HEK293T (cell line): ENCODE data around the gene SNAI3.
"Not testable (repeated sequence)": the region's sequence is repeated elsewhere in the genome, so short reads cannot be mapped to it uniquely, and the experiment has no call there.

Source experiments
- CTCF ChIA-PET: fragments of 350-600 bp; formaldehyde crosslinking; extraction: SDS; loops from one replicate; lab custom pipeline; 2021; ENCODE audit warnings: antibody characterized with exemption, inconsistent platforms; lab: Yijun Ruan, JAX
- POLR2A ChIA-PET: fragments of 350-600 bp; formaldehyde crosslinking; extraction: SDS; loops from one replicate; lab custom pipeline; 2020; ENCODE audit warnings: antibody characterized with exemption, inconsistent platforms; lab: Yijun Ruan, JAX
- DNase-seq: peaks from one replicate; pipeline ENCODE4 v3.0.0; 2012; ENCODE audit warnings: mixed read lengths; ENCODE audit errors: extremely low spot score
- ARNT ChIP-seq: fragments of 450-650 bp; IDR thresholded peaks from 2 replicates; pipeline ENCODE4 v1.6.1; 2017; ENCODE audit warnings: mild to moderate bottlenecking
- BHLHE40 ChIP-seq: fragments of 450-650 bp; IDR thresholded peaks from 2 replicates; pipeline ENCODE4 v1.6.1; 2016; ENCODE audit warnings: mild to moderate bottlenecking, moderate library complexity, borderline replicate concordance
- CTBP1 ChIP-seq: fragments of 450-650 bp; IDR thresholded peaks from 2 replicates; pipeline ENCODE4 v1.6.1; 2016; ENCODE audit warnings: borderline replicate concordance
- ELF4 ChIP-seq: fragments of 450-650 bp; IDR thresholded peaks from 2 replicates; pipeline ENCODE4 v1.6.1; 2017; ENCODE audit warnings: antibody characterized with exemption
- FOXA1 ChIP-seq: fragments of 450-650 bp; IDR thresholded peaks from 2 replicates; pipeline ENCODE4 v1.6.1; 2016; ENCODE audit warnings: mild to moderate bottlenecking
- FOXK2 ChIP-seq: fragments of 450-650 bp; IDR thresholded peaks from 2 replicates; pipeline ENCODE4 v1.6.1; 2016; ENCODE audit warnings: mild to moderate bottlenecking
- FOXM1 ChIP-seq: fragments of 450-650 bp; IDR thresholded peaks from 2 replicates; pipeline ENCODE4 v1.6.1; 2017; ENCODE audit warnings: mild to moderate bottlenecking, borderline replicate concordance
- HDGF ChIP-seq: fragments of 450-650 bp; IDR thresholded peaks from 2 replicates; pipeline ENCODE4 v1.6.1; 2017; ENCODE audit warnings: antibody characterized with exemption, borderline replicate concordance
- L3MBTL2 ChIP-seq: fragments of 450-650 bp; conservative IDR thresholded peaks from 2 replicates; pipeline ENCODE4 v1.6.1; 2016; ENCODE audit warnings: mild to moderate bottlenecking
- LEF1 ChIP-seq: fragments of 450-650 bp; IDR thresholded peaks from 2 replicates; pipeline ENCODE4 v1.6.1; 2017; ENCODE audit warnings: mild to moderate bottlenecking, borderline replicate concordance
- NFRKB ChIP-seq: fragments of 450-650 bp; IDR thresholded peaks from 2 replicates; pipeline ENCODE4 v1.6.1; 2016; ENCODE audit warnings: mild to moderate bottlenecking, moderate library complexity
- SP1 ChIP-seq: fragments of 450-650 bp; IDR thresholded peaks from 2 replicates; pipeline ENCODE4 v1.6.1; 2017
- SUZ12 ChIP-seq: fragments of 450-650 bp; IDR thresholded peaks from 2 replicates; pipeline ENCODE4 v1.6.1; 2016; ENCODE audit warnings: mild to moderate bottlenecking
- TARDBP ChIP-seq: fragments of 450-650 bp; IDR thresholded peaks from 2 replicates; pipeline ENCODE4 v1.6.1; 2016
- ZNF384 ChIP-seq: fragments of 450-650 bp; IDR thresholded peaks from 2 replicates; pipeline ENCODE4 v1.6.1; 2016
- TF ChIP-seq, protein P1 (sequence below): fragments of 450-650 bp; IDR thresholded peaks from 2 replicates; pipeline ENCODE4 v1.6.1; 2016

The SNAI3 gene

DNA sequence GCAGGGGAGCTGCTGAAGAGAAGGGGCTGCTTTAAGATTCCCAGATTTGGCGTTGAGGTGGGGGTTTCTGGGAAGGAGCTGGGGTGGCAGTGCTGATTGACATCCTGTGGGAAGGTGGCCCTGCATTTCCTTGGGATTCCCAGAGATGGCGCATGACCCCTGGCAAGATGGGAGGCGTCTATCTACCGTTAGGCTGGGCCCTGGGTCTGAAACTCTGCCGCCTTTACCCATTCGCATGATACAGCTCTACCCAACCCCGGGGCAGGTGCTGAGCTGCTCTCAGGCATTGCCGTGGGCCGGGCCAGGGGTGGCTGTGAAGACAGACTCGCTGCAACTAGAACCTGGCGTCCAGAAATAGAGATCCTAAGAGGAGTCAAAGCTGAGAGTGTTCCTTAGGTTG is 13.5 kb downstream of the SNAI3 start:
- CTCF ChIA-PET = interaction anchor here (1.1 kb wide), 2 partner anchors 13 to 26 kb away, joined by 3 read pairs; no protein-coding TSS in a partner anchor
- TF ChIP-seq ARNT = no peak
- TF ChIP-seq TARDBP = no peak
- TF ChIP-seq, protein P1, sequence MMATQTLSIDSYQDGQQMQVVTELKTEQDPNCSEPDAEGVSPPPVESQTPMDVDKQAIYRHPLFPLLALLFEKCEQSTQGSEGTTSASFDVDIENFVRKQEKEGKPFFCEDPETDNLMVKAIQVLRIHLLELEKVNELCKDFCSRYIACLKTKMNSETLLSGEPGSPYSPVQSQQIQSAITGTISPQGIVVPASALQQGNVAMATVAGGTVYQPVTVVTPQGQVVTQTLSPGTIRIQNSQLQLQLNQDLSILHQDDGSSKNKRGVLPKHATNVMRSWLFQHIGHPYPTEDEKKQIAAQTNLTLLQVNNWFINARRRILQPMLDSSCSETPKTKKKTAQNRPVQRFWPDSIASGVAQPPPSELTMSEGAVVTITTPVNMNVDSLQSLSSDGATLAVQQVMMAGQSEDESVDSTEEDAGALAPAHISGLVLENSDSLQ = peak; percentile 80
- no peak for TF ChIP-seq SP1
- no peak for TF ChIP-seq LEF1
- TF ChIP-seq NFRKB = no peak
- POLR2A ChIA-PET = interaction anchor here (2.6 kb wide), 1 partner anchor 9 kb away, joined by 15 read pairs; the partner anchor contains the start of gene MVD
- DNase-seq = peak; percentile 56

GRCh38 chr16:88671806-88672205 is 14.5 kb downstream of the SNAI3 start:
- ChIA-PET POLR2A (interaction anchor here (1.1 to 2.6 kb wide), 2 partner anchors 8 to 9 kb away, joined by 3 to 15 read pairs; partner anchors contain the start of gene MVD), CTCF (no interaction called here)
- no peak for DNase-seq
- TF ChIP-seq FOXK2 = no peak
- TF ChIP-seq SP1 = no peak
- no peak for TF ChIP-seq ELF4
- TF ChIP-seq TARDBP = no peak
- TF ChIP-seq FOXA1 = no peak
- TF ChIP-seq, protein P1 = no peak
- TF ChIP-seq NFRKB = no peak
- no peak for TF ChIP-seq L3MBTL2
- TF ChIP-seq SUZ12 = no peak
- no peak for TF ChIP-seq ARNT
- TF ChIP-seq CTBP1 = no peak
- TF ChIP-seq FOXM1 = no peak
- no peak for TF ChIP-seq ZNF384
- no peak for TF ChIP-seq HDGF
- TF ChIP-seq LEF1 = no peak
- no peak for TF ChIP-seq BHLHE40

GRCh38 chr16:88669980-88670379 is 16.3 kb downstream of the SNAI3 start:
- ChIA-PET CTCF (no interaction called here), POLR2A (no interaction called here)
- DNase-seq = no peak
- no peak for TF ChIP-seq ARNT
- no peak for TF ChIP-seq LEF1
- no peak for TF ChIP-seq SUZ12
- no peak for TF ChIP-seq ELF4
- no peak for TF ChIP-seq SP1
- TF ChIP-seq FOXK2 = no peak
- TF ChIP-seq NFRKB = no peak
- no peak for TF ChIP-seq HDGF
- TF ChIP-seq BHLHE40 = no peak
- TF ChIP-seq, protein P1 = no peak

DNA sequence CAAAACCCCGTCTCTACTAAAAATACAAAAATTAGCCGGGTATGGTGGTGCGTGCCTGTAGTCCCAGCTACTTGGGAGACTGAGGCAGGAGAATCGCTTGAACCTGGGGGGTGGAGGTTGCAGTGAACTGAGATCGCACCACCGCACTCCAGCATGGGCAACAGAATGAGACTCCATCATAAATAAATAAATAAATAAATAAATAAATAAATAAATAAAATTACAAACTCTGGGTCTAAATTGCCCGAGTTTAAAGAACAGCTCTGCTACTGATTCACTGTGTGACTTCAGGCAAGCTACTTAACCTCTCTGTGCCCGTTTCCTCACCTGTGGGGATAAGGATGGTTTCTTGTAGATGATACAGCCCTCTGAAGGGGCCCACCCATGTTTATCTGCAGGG is 16.8 kb downstream of the SNAI3 start:
- CTCF ChIA-PET, DNase-seq, POLR2A ChIA-PET: not testable (repeated sequence)

- DNase-seq = no peak
- TF ChIP-seq LEF1 = no peak
- no peak for TF ChIP-seq FOXK2
- TF ChIP-seq ARNT = no peak
- no peak for TF ChIP-seq SUZ12
- no peak for TF ChIP-seq BHLHE40
- TF ChIP-seq SP1 = no peak
- no peak for TF ChIP-seq FOXA1
- no peak for TF ChIP-seq ZNF384
- no peak for TF ChIP-seq HDGF
- TF ChIP-seq, protein P1 = no peak
- no peak for TF ChIP-seq CTBP1
- no peak for TF ChIP-seq FOXM1
- TF ChIP-seq TARDBP = no peak
- no peak for TF ChIP-seq L3MBTL2
- TF ChIP-seq ELF4 = no peak
- no peak for TF ChIP-seq NFRKB
- ChIA-PET POLR2A (no interaction called here), CTCF (interaction anchor here (0.6 kb wide), 1 partner anchor 10 kb away, joined by 4 read pairs; no protein-coding TSS in a partner anchor)
These were observed 18.8 kb downstream of the SNAI3 start for GRCh38 chr16:88667461-88667860.

DNA sequence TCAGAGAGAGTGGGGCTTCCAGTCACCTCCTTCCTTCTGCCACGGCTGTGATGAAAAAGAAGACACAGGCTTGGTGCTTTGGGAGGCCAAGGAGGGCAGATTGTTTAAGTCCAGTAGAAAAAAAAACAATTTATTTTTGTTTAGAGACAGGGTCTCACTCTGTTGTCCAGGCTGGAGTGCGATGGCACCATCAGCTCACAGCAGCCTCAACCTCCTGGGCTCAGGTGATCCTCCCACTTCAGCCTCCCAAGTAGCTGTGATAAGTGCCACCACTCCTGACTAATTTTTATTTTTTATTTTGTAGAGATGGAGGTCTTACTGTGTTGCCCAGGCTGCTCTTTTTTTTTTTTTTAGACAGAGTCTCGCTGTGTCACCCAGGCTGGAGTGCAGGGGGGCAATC is 20.7 kb downstream of the SNAI3 start:
- CTCF ChIA-PET = no interaction called here
- POLR2A ChIA-PET = no interaction called here
- no peak for TF ChIP-seq L3MBTL2
- TF ChIP-seq SUZ12 = no peak
- no peak for TF ChIP-seq FOXM1
- no peak for TF ChIP-seq ARNT
- TF ChIP-seq FOXA1 = no peak
- TF ChIP-seq, protein P1 = no peak
- no peak for TF ChIP-seq CTBP1
- no peak for TF ChIP-seq TARDBP
- TF ChIP-seq FOXK2 = no peak
- no peak for DNase-seq
